ENCODE data around the gene SEPTIN8. TPM values are rescaled to one million over a fixed set of nuclear protein-coding genes. Genes with fewer than 3 reads are reported as not detected.
A peak's percentile ranks its signal among the peaks of the same experiment; 100 is the strongest.

SEPTIN8 gene
- polyA plus RNA-seq, 4 donors = 14.6 to 38.8 (median 26.3) TPM

DNA sequence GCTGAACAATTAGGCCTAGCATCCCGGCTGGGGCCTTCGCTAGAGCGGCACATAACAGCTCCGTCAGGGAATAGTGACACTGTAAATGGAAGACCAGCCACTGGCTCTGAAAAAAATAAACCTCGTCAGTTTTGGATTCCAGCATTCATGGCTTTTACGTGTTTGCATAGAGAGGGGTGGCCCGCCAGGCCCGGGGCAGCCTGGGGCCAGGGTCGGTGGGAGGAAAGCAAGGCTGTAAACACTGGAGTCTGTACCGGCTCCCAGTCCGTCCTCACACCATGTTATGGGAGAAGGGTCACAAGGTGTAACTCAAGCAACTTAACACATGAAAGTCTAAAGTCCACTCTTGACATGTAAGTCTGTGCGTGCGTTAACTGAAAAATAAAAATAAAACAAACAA is 18.6 kb downstream of the SEPTIN8 start:
- Histone ChIP-seq H3K4me3 (ENCODE audit: low read depth in 1 of 3, low read length in 3 of 3) (no peak overlapping the region), H3K4me1 (ENCODE audit: control insufficient read depth in 3 of 3, insufficient read depth in 2 of 3, low read depth in 1 of 3, low read length in 2 of 3) (peaks cover 0 to 11% (median 0%) of the 10 kb centered on the region in 3 donors), H3K36me3 (ENCODE audit: control insufficient read depth in 3 of 3, insufficient read depth in 2 of 3, low read depth in 1 of 3, low read length in 3 of 3) (peaks cover 2 to 70% (median 2%) of the 10 kb centered on the region in 3 donors), H3K27me3 (ENCODE audit: control insufficient read depth in 3 of 3, insufficient read depth in 3 of 3, low read length in 3 of 3) (no peaks in the 10 kb centered on the region), H3K27ac (ENCODE audit: low read depth in 1 of 3, low read length in 2 of 3) (peak overlapping the region in 1 of 3 donors; percentile 22), H3K9me3 (ENCODE audit: control insufficient read depth in 2 of 2, insufficient read depth in 1 of 2, low read depth in 1 of 2, low read length in 1 of 2) (no peaks in the 10 kb centered on the region)
- WGBS, 3 donors = 72 to 80% (median 78%) methylated on average over 13 of the region's 13 CpGs
- FAIRE-seq (no peak), DNase-seq (peak; percentile 40 to 61)

GRCh38 chr5:132756542-132756941 is 20.5 kb downstream of the SEPTIN8 start:
- no peak for FAIRE-seq
- Histone ChIP-seq H3K27ac (ENCODE audit: low read depth in 1 of 3, low read length in 2 of 3) (no peak overlapping the region), H3K36me3 (ENCODE audit: control insufficient read depth in 3 of 3, insufficient read depth in 2 of 3, low read depth in 1 of 3, low read length in 3 of 3) (peaks cover 0 to 61% (median 2%) of the 10 kb centered on the region in 3 donors), H3K4me1 (ENCODE audit: control insufficient read depth in 3 of 3, insufficient read depth in 2 of 3, low read depth in 1 of 3, low read length in 2 of 3) (peaks cover 0 to 11% (median 0%) of the 10 kb centered on the region in 3 donors), H3K9me3 (ENCODE audit: control insufficient read depth in 2 of 2, insufficient read depth in 1 of 2, low read depth in 1 of 2, low read length in 1 of 2) (no peaks in the 10 kb centered on the region), H3K27me3 (ENCODE audit: control insufficient read depth in 3 of 3, insufficient read depth in 3 of 3, low read length in 3 of 3) (no peaks in the 10 kb centered on the region), H3K4me3 (ENCODE audit: low read depth in 1 of 3, low read length in 3 of 3) (no peak overlapping the region)
- WGBS, 3 donors = 91 to 95% (median 91%) methylated on average over 5 of the region's 5 CpGs
- no peak for DNase-seq

DNA sequence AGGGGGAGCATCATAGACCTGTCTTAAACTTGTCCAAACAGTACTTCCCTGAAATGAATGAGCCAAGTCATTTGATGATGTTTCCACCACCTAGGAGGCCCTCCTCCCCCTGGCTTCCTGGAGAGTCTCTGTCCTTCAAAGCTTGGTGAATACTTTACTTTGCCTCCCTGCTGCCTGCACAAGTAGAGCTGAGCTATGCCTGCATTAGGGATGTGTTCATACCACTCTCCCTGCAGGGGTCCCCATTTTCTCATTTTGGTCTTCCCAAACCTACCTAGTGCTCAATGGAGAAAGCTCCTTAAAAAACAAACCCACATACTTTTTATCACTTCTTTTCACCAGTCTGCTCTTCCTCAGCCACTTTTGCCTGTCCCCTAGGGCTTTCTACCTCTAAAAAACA is 22.1 kb downstream of the SEPTIN8 start:
- Histone ChIP-seq H3K4me1 (ENCODE audit: control insufficient read depth in 3 of 3, insufficient read depth in 2 of 3, low read depth in 1 of 3, low read length in 2 of 3) (peaks cover 0 to 11% (median 0%) of the 10 kb centered on the region in 3 donors), H3K36me3 (ENCODE audit: control insufficient read depth in 3 of 3, insufficient read depth in 2 of 3, low read depth in 1 of 3, low read length in 3 of 3) (peaks cover 0 to 46% (median 2%) of the 10 kb centered on the region in 3 donors), H3K4me3 (ENCODE audit: low read depth in 1 of 3, low read length in 3 of 3) (no peak overlapping the region), H3K27me3 (ENCODE audit: control insufficient read depth in 3 of 3, insufficient read depth in 3 of 3, low read length in 3 of 3) (no peaks in the 10 kb centered on the region), H3K27ac (ENCODE audit: low read depth in 1 of 3, low read length in 2 of 3) (no peak overlapping the region), H3K9me3 (ENCODE audit: control insufficient read depth in 2 of 2, insufficient read depth in 1 of 2, low read depth in 1 of 2, low read length in 1 of 2) (no peaks in the 10 kb centered on the region)
- DNase-seq (no peak), FAIRE-seq (no peak)

GRCh38 chr5:132754111-132754510 is 22.9 kb downstream of the SEPTIN8 start:
- peaks cover 0 to 8% (median 0%) of the 10 kb centered on the region in 3 donors for H3K4me1 ChIP-seq (ENCODE audit: control insufficient read depth in 3 of 3, insufficient read depth in 2 of 3, low read depth in 1 of 3, low read length in 2 of 3)
- FAIRE-seq = no peak

DNA sequence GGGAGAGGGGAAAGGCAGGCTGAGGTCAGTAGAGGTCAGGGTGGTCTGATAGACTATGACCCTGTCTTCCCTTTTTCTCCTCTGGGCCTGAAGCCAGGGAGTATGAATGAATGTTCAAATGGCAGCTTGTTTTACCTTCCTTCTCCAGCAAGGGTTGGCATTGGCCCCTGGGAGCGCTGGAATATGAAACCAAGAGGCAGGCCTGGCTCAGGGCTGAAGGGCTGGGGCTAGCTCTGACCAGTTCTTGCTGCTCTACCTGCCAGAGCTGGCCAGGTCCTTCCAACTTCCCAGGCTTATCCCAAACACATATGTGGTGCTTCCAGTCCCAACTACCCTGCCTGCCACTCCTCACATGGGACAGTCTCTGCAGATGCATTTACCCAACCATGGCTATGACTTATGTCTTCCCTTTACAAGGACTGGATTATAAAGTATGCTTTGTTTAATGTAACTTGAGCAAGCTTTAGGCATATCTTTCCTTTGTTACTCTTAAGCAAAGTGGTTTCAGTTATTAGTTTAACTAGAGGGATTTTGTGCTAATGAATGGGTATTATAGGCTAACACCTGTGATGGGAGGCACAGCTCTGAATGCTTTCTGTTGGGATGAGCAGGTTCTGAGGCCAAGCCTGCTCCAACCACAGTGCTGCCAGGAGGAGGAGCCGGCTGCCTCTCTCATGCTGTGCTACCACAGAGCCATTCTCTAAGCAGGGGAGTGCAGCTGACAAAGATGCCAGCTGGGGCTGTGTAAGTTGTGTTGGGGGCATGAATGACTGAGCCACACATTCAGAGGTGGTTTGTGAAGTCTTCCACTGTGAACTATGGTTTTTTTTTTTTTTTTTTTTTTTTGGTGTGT is 23.7 kb downstream of the SEPTIN8 start:
- H3K27ac ChIP-seq (ENCODE audit: low read depth in 1 of 3, low read length in 2 of 3) = no peak overlapping the region
- DNase-seq (no peak), FAIRE-seq (no peak)
- no peak overlapping the region for H3K4me3 ChIP-seq (ENCODE audit: low read depth in 1 of 3, low read length in 3 of 3)
- peaks cover 0 to 39% (median 2%) of the 10 kb centered on the region in 3 donors for H3K36me3 ChIP-seq (ENCODE audit: control insufficient read depth in 3 of 3, insufficient read depth in 2 of 3, low read depth in 1 of 3, low read length in 3 of 3)
- 44 to 68% (median 60%) methylated on average over 2 of the region's 2 CpGs for WGBS, 3 donors
- H3K4me1 ChIP-seq (ENCODE audit: control insufficient read depth in 3 of 3, insufficient read depth in 2 of 3, low read depth in 1 of 3, low read length in 2 of 3) = peaks cover 0 to 6% (median 0%) of the 10 kb centered on the region in 3 donors
- H3K27me3 ChIP-seq (ENCODE audit: control insufficient read depth in 3 of 3, insufficient read depth in 3 of 3, low read length in 3 of 3) = no peaks in the 10 kb centered on the region
- H3K9me3 ChIP-seq (ENCODE audit: control insufficient read depth in 2 of 2, insufficient read depth in 1 of 2, low read depth in 1 of 2, low read length in 1 of 2) = no peaks in the 10 kb centered on the region

More at GRCh38 chr5:132754111-132754510, 22.9 kb downstream of the SEPTIN8 start:
- Histone ChIP-seq H3K27me3 (ENCODE audit: control insufficient read depth in 3 of 3, insufficient read depth in 3 of 3, low read length in 3 of 3) (no peaks in the 10 kb centered on the region), H3K36me3 (ENCODE audit: control insufficient read depth in 3 of 3, insufficient read depth in 2 of 3, low read depth in 1 of 3, low read length in 3 of 3) (peaks cover 0 to 44% (median 2%) of the 10 kb centered on the region in 3 donors), H3K4me3 (ENCODE audit: low read depth in 1 of 3, low read length in 3 of 3) (no peak overlapping the region), H3K27ac (ENCODE audit: low read depth in 1 of 3, low read length in 2 of 3) (no peak overlapping the region), H3K9me3 (ENCODE audit: control insufficient read depth in 2 of 2, insufficient read depth in 1 of 2, low read depth in 1 of 2, low read length in 1 of 2) (no peaks in the 10 kb centered on the region)
- WGBS, 3 donors = 92 to 99% (median 96%) methylated on average over 4 of the region's 4 CpGs
- no peak for DNase-seq

DNA sequence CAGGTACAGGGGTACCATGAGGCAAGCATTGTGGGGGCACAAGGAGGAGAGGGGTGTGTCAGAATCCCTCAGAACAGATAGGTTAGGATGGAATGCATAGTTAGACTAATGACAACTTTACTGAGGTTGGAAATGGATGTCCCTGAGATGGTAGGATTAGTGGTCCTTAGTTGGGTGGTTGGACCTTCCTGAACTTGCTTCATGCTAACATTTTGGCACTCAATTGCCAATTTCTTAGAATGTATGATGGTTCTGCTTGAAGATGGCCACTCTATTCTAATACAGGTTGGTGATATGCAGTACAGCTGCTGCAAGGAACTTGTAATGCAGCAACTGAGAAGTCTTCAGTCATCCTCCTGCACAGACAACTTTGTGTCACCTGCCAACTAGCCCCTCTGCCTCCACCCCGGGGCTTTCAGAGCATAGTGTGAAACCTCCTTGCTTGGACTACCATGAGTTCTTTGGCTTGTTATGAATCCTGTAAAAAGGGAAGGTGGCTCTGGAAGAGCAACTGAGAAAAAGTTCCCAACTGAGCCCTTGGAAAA is 24.4 kb downstream of the SEPTIN8 start:
- H3K4me1 ChIP-seq (ENCODE audit: control insufficient read depth in 3 of 3, insufficient read depth in 2 of 3, low read depth in 1 of 3, low read length in 2 of 3) = peaks cover 0 to 9% (median 0%) of the 10 kb centered on the region in 3 donors
- no peak overlapping the region for H3K27ac ChIP-seq (ENCODE audit: low read depth in 1 of 3, low read length in 2 of 3)
- H3K36me3 ChIP-seq (ENCODE audit: control insufficient read depth in 3 of 3, insufficient read depth in 2 of 3, low read depth in 1 of 3, low read length in 3 of 3) = peaks cover 0 to 37% (median 2%) of the 10 kb centered on the region in 3 donors
- H3K27me3 ChIP-seq (ENCODE audit: control insufficient read depth in 3 of 3, insufficient read depth in 3 of 3, low read length in 3 of 3) = no peaks in the 10 kb centered on the region
- no peak overlapping the region for H3K4me3 ChIP-seq (ENCODE audit: low read depth in 1 of 3, low read length in 3 of 3)
- no peaks in the 10 kb centered on the region for H3K9me3 ChIP-seq (ENCODE audit: control insufficient read depth in 2 of 2, insufficient read depth in 1 of 2, low read depth in 1 of 2, low read length in 1 of 2)
- WGBS, 3 donors = 87 to 96% (median 88%) methylated on average over 1 of the region's 1 CpG
- DNase-seq (no peak), FAIRE-seq (no peak)

DNA sequence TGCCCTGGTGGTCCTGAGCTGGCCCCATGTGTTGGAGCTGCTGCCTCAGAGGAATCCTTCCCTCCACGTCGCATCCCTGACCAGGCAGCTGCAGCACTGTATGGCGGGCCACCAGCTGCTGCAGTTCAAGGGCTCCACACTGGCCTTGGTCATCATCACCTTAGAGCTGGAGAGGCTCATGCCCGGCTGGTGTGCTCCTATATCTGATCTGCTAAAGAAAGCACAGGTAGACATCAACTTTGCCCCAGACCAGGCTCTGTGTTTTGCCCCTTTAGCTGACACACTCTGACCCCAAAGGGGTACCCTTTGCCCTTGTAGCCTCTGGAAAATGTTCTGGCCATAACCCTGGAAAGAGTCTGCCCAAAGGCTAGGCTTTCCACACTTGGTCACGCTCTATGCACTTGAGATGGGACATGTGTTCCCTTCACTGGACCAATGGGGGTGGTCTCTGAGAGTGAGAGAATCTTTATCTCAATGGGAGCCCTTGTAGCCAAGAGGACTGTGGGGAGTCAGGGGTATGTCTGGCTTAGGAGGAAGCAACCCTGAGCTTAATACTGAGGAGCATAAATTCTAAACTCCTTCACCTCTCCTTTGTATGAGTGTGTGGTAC is 25.0 kb downstream of the SEPTIN8 start:
- Histone ChIP-seq H3K9me3 (ENCODE audit: control insufficient read depth in 2 of 2, insufficient read depth in 1 of 2, low read depth in 1 of 2, low read length in 1 of 2) (no peaks in the 10 kb centered on the region), H3K36me3 (ENCODE audit: control insufficient read depth in 3 of 3, insufficient read depth in 2 of 3, low read depth in 1 of 3, low read length in 3 of 3) (peaks cover 0 to 32% (median 2%) of the 10 kb centered on the region in 3 donors), H3K27ac (ENCODE audit: low read depth in 1 of 3, low read length in 2 of 3) (no peak overlapping the region), H3K4me3 (ENCODE audit: low read depth in 1 of 3, low read length in 3 of 3) (no peak overlapping the region), H3K27me3 (ENCODE audit: control insufficient read depth in 3 of 3, insufficient read depth in 3 of 3, low read length in 3 of 3) (no peaks in the 10 kb centered on the region), H3K4me1 (ENCODE audit: control insufficient read depth in 3 of 3, insufficient read depth in 2 of 3, low read depth in 1 of 3, low read length in 2 of 3) (peaks cover 0 to 9% (median 0%) of the 10 kb centered on the region in 3 donors)
- FAIRE-seq = no peak
- 92 to 96% (median 93%) methylated on average over 5 of the region's 5 CpGs for WGBS, 3 donors
- DNase-seq = no peak

DNA sequence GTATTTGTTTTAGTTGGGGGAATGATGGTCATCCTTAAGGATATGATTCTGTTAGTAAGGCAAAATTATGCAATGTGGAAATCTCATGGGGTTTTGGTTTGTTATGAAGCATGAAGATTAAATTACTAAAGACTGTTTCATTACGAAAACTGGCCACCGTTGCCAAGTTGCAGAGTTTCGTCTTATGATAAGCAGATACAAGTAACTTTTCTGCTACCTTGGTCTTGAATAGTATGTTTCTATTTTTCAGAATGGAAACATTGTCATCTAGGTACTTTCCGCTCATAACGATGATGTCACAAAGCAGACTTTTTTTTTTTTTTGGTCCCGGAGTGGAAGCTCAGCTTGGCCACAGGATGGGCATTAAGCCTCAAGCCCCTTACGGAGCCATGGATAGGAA is 25.6 kb downstream of the SEPTIN8 start:
- Histone ChIP-seq H3K27ac (ENCODE audit: low read depth in 1 of 3, low read length in 2 of 3) (no peak overlapping the region), H3K4me3 (ENCODE audit: low read depth in 1 of 3, low read length in 3 of 3) (no peak overlapping the region), H3K36me3 (ENCODE audit: control insufficient read depth in 3 of 3, insufficient read depth in 2 of 3, low read depth in 1 of 3, low read length in 3 of 3) (peaks cover 0 to 29% (median under 1%) of the 10 kb centered on the region in 3 donors), H3K9me3 (ENCODE audit: control insufficient read depth in 2 of 2, insufficient read depth in 1 of 2, low read depth in 1 of 2, low read length in 1 of 2) (no peaks in the 10 kb centered on the region), H3K27me3 (ENCODE audit: control insufficient read depth in 3 of 3, insufficient read depth in 3 of 3, low read length in 3 of 3) (no peaks in the 10 kb centered on the region), H3K4me1 (ENCODE audit: control insufficient read depth in 3 of 3, insufficient read depth in 2 of 3, low read depth in 1 of 3, low read length in 2 of 3) (peaks cover 0 to 11% (median 0%) of the 10 kb centered on the region in 3 donors)
- WGBS, 3 donors = 74 to 87% (median 77%) methylated on average over 7 of the region's 7 CpGs
- DNase-seq (no peak), FAIRE-seq (no peak)

Measured in small intestine (tissue), 7 donors.